Psoas muscle (tissue), 8 donors: ENCODE data around the gene TIGD2. TPM values are rescaled to one million over a fixed set of nuclear protein-coding genes. Genes with fewer than 3 reads are reported as not detected.

ENCODE experiments used
- ATAC-seq, 4 donors: fragments of 200-7000 bp; cut with Tn5 transposase; one replicate each; pipeline ENCODE4 v1.9.1; 2020; ENCODE audit warnings: moderate library complexity in 3 of 4, mild to moderate bottlenecking in 2 of 4
- DNase-seq, 2 donors: peaks; one replicate each; pipeline ENCODE4 v3.0.0-alpha.2; 2020
- H3K27ac ChIP-seq: fragments of 200-600 bp; one replicate; pipeline ENCODE4 v1.8.0; 2022
- H3K27me3 ChIP-seq, 3 donors: fragments of 200-600 bp in 1 of 3; one replicate each; pipeline versions ENCODE4 v1.6.1 to v1.8.0; 2013 to 2022; ENCODE audit warnings: low read length in 2 of 3, mild to moderate bottlenecking in 2 of 3, moderate library complexity in 1 of 3; ENCODE audit not compliant: insufficient read depth in 3 of 3
- H3K36me3 ChIP-seq, 2 donors: fragments of 200-600 bp in 1 of 2; one replicate each; pipeline versions ENCODE4 v1.6.1 to v1.8.0; 2013 to 2022; ENCODE audit warnings: low read depth in 1 of 2, mild to moderate bottlenecking in 1 of 2, moderate library complexity in 1 of 2; ENCODE audit not compliant: insufficient read depth in 1 of 2
- H3K4me1 ChIP-seq: fragments of 200-600 bp; one replicate; pipeline ENCODE4 v1.8.0; 2022
- H3K4me3 ChIP-seq: fragments of 200-600 bp; one replicate; pipeline ENCODE4 v1.8.0; 2022; ENCODE audit warnings: mild to moderate bottlenecking
- H3K9me3 ChIP-seq: fragments of 200-600 bp; one replicate; pipeline ENCODE4 v1.8.0; 2022
- CTCF ChIP-seq: fragments of 200-600 bp; IDR thresholded peaks from one replicate; pipeline ENCODE4 v1.8.0; 2022; ENCODE audit warnings: antibody characterized with exemption
- WGBS, 3 donors: extraction: QIAGEN DNeasy Blood & Tissue Kit; methylation state at CpG; one replicate each; pipeline versions ENCODE4 v1.1.6 to v1.1.7; 2013; 5-methylcytosine and 5-hydroxymethylcytosine counted together
- intact Hi-C, 2 donors: fragments of 100-400 bp; cut with DNase I; formaldehyde crosslinking; loops; one replicate each; pipeline versions ENCODE4 v1.11.0 to v1.14.2; 2022
- polyA plus RNA-seq, 3 donors: library from polyadenylated mRNA; stranded (reverse); fragments of 200-250 nt; gene quantifications; one replicate each; pipeline ENCODE4 v1.2.3, GENCODE V29; 2013
- total RNA-seq, 4 donors: library from RNA; stranded (reverse); fragmentation: NEBNext Ultra II Directional in 2 of 4; extraction: Animal tissue kit (Norgen Biotek cat#: 25700) in 2 of 4; gene quantifications; one replicate each; pipeline versions ENCODE4 v1.2.1 to v1.2.4, GENCODE V29; 2021 to 2023
- donor health status: healthy with polysubstance abuse.
- donor health status: DM: no; HTN: no; CAD: no; lungs with moderate emphysema.
- donor health status: Bipolar disorder and iron deficiency.
- donor health status: healthy.
- donor health status: DM: yes; HTN: yes; CAD: no.
- donor health status: DM: no; HTN: no; CAD: no.
- donor health status: DM: no; HTN: no; CAD: no.
- donor health status: DM: yes; HTN: yes; CAD: no.

Gene TIGD2
- total and polyA plus RNA-seq, 7 donors: 1.5 to 4.4 (median 2.3) TPM

- no peak for TF ChIP-seq CTCF
- Histone ChIP-seq H3K36me3 (no peaks in the 10 kb centered on the region), H3K4me3 (peak overlapping the region; percentile 86), H3K9me3 (no peaks in the 10 kb centered on the region), H3K27me3 (no peaks in the 10 kb centered on the region), H3K4me1 (peaks cover 15% of the 10 kb centered on the region), H3K27ac (peak overlapping the region; percentile 83)
- DNase-seq (no peak), ATAC-seq (peak in 3 of 4 donors; percentile 36 to 63 (median 48))
- WGBS, 3 donors: 17 to 26% (median 19%) methylated on average over 15 of the region's 15 CpGs
- intact Hi-C loops: loop anchor here (2.0 to 10.0 kb wide), 3 partner anchors 55 to 290 kb away; partner anchors contain the start of gene FAM13A (in 1 of the 2)
These were observed 665 bp downstream of the TIGD2 start for GRCh38 chr4:89111833-89112563.

- DNase-seq: no peak
- H3K27me3 ChIP-seq: no peaks in the 10 kb centered on the region
- no peak for TF ChIP-seq CTCF
- no peak for ATAC-seq
- H3K4me1 ChIP-seq: peaks cover 15% of the 10 kb centered on the region
- no peaks in the 10 kb centered on the region for H3K9me3 ChIP-seq
- intact Hi-C loops: loop anchor here (5.0 to 10.0 kb wide), 2 partner anchors 289 to 291 kb away; no protein-coding TSS in a partner anchor
- H3K36me3 ChIP-seq: no peaks in the 10 kb centered on the region
- H3K4me3 ChIP-seq: no peak overlapping the region
- no peak overlapping the region for H3K27ac ChIP-seq
- 95 to 99% (median 95%) methylated on average over 2 of the region's 2 CpGs for WGBS, 3 donors
These were observed 2.1 kb downstream of the TIGD2 start for GRCh38 chr4:89113415-89113814.

GRCh38 chr4:89114100-89114499 lies 2.8 kb downstream of the TIGD2 start:
- ATAC-seq (no peak), DNase-seq (no peak)
- 96 to 99% (median 98%) methylated on average over 3 of the region's 3 CpGs for WGBS, 3 donors
- intact Hi-C loops: loop anchor here (5.0 to 10.0 kb wide), 2 partner anchors 289 to 292 kb away; no protein-coding TSS in a partner anchor
- no peak for TF ChIP-seq CTCF
- Histone ChIP-seq H3K27me3 (no peaks in the 10 kb centered on the region), H3K4me3 (no peak overlapping the region), H3K4me1 (peaks cover 15% of the 10 kb centered on the region), H3K36me3 (no peaks in the 10 kb centered on the region), H3K27ac (no peak overlapping the region), H3K9me3 (no peaks in the 10 kb centered on the region)

- no peak overlapping the region for H3K4me3 ChIP-seq
- intact Hi-C loops: loop anchor here in 1 of 2 donors (10.0 kb wide), 1 partner anchor 292 kb away; no protein-coding TSS in a partner anchor
- H3K27me3 ChIP-seq: no peaks in the 10 kb centered on the region
- ATAC-seq: no peak
- H3K36me3 ChIP-seq: no peaks in the 10 kb centered on the region
- no peaks in the 10 kb centered on the region for H3K9me3 ChIP-seq
- TF ChIP-seq CTCF: no peak
- H3K4me1 ChIP-seq: peaks cover 6% of the 10 kb centered on the region
- no peak for DNase-seq
- H3K27ac ChIP-seq: no peak overlapping the region
- 91 to 96% (median 95%) methylated on average over 3 of the region's 3 CpGs for WGBS, 3 donors
These were observed 5.8 kb downstream of the TIGD2 start for GRCh38 chr4:89117115-89117514.
